Gastrocnemius medialis (tissue), 4 donors: ENCODE data around the gene FKBP10. TPM values are rescaled to one million over a fixed set of nuclear protein-coding genes. Genes with fewer than 3 reads are reported as not detected.

Experiments
- ATAC-seq, 2 donors: fragments of 150-250 bp; one replicate each; pipeline ENCODE4 v1.9.1; 2016
- DNase-seq, 2 donors: peaks; one replicate each; pipeline ENCODE4 v3.0.0-alpha.2; 2019
- H3K27ac ChIP-seq, 4 donors: fragments of 200-600 bp; sonication (generic); 1 replicate in 1 of 4; 2 replicates in 3 of 4; pipeline ENCODE4 v1.5.1; 2016 to 2018; ENCODE audit warnings: mild to moderate bottlenecking in 2 of 4, moderate library complexity in 1 of 4
- H3K27me3 ChIP-seq, 3 donors: fragments of 200-600 bp; sonication (generic) in 2 of 3; 1 replicate in 1 of 3; 2 replicates in 2 of 3; pipeline versions ENCODE4 v1.5.1 to v1.6.0; 2016 to 2019; ENCODE audit warnings: mild to moderate bottlenecking in 1 of 3, moderate library complexity in 1 of 3
- H3K36me3 ChIP-seq, 2 donors: fragments of 200-600 bp; sonication (generic) in 1 of 2; one replicate each; pipeline ENCODE4 v1.5.1; 2017 to 2018
- H3K4me1 ChIP-seq, 2 donors: fragments of 200-600 bp; sonication (generic) in 1 of 2; one replicate each; pipeline ENCODE4 v1.5.1; 2016 to 2017; ENCODE audit warnings: mild to moderate bottlenecking in 2 of 2
- H3K4me3 ChIP-seq, 4 donors: fragments of 200-600 bp; sonication (generic) in 3 of 4; 1 replicate in 1 of 4; 2 replicates in 3 of 4; pipeline ENCODE4 v1.5.1; 2016 to 2019; ENCODE audit warnings: mild to moderate bottlenecking in 2 of 4
- H3K9me3 ChIP-seq, 3 donors: fragments of 200-600 bp; sonication (generic) in 2 of 3; 1 replicate in 1 of 3; 2 replicates in 2 of 3; pipeline ENCODE4 v1.5.1; 2016 to 2019
- CTCF ChIP-seq, 5 experiments: fragments of 450-650 bp in 3 of 5; fragments of 200-600 bp in 2 of 5; sonication (generic) in 2 of 5; IDR thresholded peaks in 4 of 5; conservative IDR thresholded peaks in 1 of 5; 1 replicate in 4 of 5; 2 replicates in 1 of 5; pipeline ENCODE4 v1.5.1; 2016 to 2019; ENCODE audit warnings: antibody characterized with exemption in 5 of 5, mild to moderate bottlenecking in 3 of 5, moderate library complexity in 3 of 5
- POLR2A ChIP-seq, 2 donors: fragments of 450-650 bp; IDR thresholded peaks; one replicate each; pipeline ENCODE4 v1.6.1; 2017; ENCODE audit warnings: antibody characterized with exemption in 2 of 2, mild to moderate bottlenecking in 2 of 2, moderate library complexity in 2 of 2
- in situ Hi-C, 4 donors: fragments of 200-750 bp; cut with MboI; loops; one replicate each; pipeline versions ENCODE4 v1.15.0 to v1.8.0; 2017; ENCODE audit warnings: low sequenced_read_pairs in 4 of 4
- intact Hi-C: fragments of 100-400 bp; cut with DNase I; formaldehyde crosslinking; loops from one replicate; pipeline ENCODE4 v1.15.1; 2023; ENCODE audit warnings: low total_unique reads
- total RNA-seq, 4 donors: library from RNA; depleted of rRNA; stranded (reverse); fragments of >200 nt; gene quantifications; one replicate each; pipeline versions ENCODE4 v1.1.0 to v1.2.3, GENCODE V29; 2016

FKBP10 gene
- total RNA-seq, 4 donors from 2014 or later = 7.0 to 12.9 (median 9.7) TPM

GRCh38 chr17:41816637-41817320 lies 4.0 kb downstream of the FKBP10 start:
- intact Hi-C loops (no loop called here), in situ Hi-C loops (no loop called here)
- Histone ChIP-seq H3K27me3 (no peaks in the 10 kb centered on the region), H3K9me3 (no peaks in the 10 kb centered on the region), H3K4me1 (peaks cover 4 to 8% of the 10 kb centered on the region in 2 donors), H3K27ac (no peak overlapping the region), H3K36me3 (no peaks in the 10 kb centered on the region), H3K4me3 (no peak overlapping the region)
- DNase-seq (no peak), ATAC-seq (no peak)
- TF ChIP-seq CTCF (IDR thresholded peaks at IDR 0.05 in 4 of 5, conservative IDR thresholded peaks at IDR 0.05 in 1 of 5) (no peak), POLR2A (IDR thresholded peaks at IDR 0.05) (no peak)

DNA sequence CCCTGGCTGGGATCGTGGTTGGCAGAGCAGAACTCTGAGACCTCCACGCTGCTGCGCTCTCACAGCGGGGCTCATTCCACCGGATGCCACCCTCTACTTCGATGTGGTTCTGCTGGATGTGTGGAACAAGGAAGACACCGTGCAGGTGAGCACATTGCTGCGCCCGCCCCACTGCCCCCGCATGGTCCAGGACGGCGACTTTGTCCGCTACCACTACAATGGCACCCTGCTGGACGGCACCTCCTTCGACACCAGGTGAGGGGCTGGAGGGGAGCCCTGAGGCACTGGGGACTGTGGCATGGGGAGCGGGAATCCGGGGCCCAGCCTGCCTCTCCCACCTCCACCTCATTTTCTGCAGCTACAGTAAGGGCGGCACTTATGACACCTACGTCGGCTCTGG lies 5.2 kb downstream of the FKBP10 start:
- no peaks in the 10 kb centered on the region for H3K27me3 ChIP-seq
- intact Hi-C loops = no loop called here

DNA sequence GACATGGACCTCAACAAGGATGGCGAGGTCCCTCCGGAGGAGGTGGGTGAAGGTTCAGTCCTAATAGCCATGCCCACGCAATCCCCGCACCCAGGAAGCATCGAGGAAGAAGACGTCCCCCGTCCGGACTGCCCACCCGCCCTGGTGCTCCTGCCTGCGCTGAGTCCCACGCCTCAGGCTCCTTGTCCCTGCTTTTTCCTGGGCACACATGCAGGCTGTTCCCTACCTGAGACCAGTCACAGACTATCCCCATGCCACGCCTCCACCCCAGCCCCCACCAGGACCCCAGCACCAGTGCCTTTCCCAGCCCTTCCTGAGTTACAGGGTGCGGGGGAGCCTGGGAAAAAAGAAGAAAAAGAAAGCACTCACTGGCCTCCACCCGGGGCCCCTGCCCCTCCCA lies 9.0 kb downstream of the FKBP10 start:
- DNase-seq (no peak), ATAC-seq (no peak)
- no peaks in the 10 kb centered on the region for H3K4me1 ChIP-seq
- no peaks in the 10 kb centered on the region for H3K9me3 ChIP-seq
- H3K4me3 ChIP-seq = no peak overlapping the region
- H3K27me3 ChIP-seq = no peaks in the 10 kb centered on the region
- H3K27ac ChIP-seq = no peak overlapping the region
- in situ Hi-C loops = no loop called here
- TF ChIP-seq POLR2A (IDR thresholded peaks at IDR 0.05) = no peak
- TF ChIP-seq CTCF (IDR thresholded peaks at IDR 0.05 in 4 of 5, conservative IDR thresholded peaks at IDR 0.05 in 1 of 5) = no peak
- H3K36me3 ChIP-seq = peaks cover 0 to 8% of the 10 kb centered on the region in 2 donors
- intact Hi-C loops = no loop called here

More for the DNA sequence above, 5.2 kb downstream of the FKBP10 start:
- H3K27ac ChIP-seq = no peak overlapping the region
- in situ Hi-C loops = no loop called here
- no peak for DNase-seq
- no peak for ATAC-seq
- H3K36me3 ChIP-seq = no peaks in the 10 kb centered on the region
- H3K4me3 ChIP-seq = no peak overlapping the region
- no peaks in the 10 kb centered on the region for H3K9me3 ChIP-seq
- TF ChIP-seq CTCF (IDR thresholded peaks at IDR 0.05 in 4 of 5, conservative IDR thresholded peaks at IDR 0.05 in 1 of 5) = no peak
- TF ChIP-seq POLR2A (IDR thresholded peaks at IDR 0.05) = no peak
- no peaks in the 10 kb centered on the region for H3K4me1 ChIP-seq

- H3K27me3 ChIP-seq = no peaks in the 10 kb centered on the region
- intact Hi-C loops = no loop called here
- in situ Hi-C loops = no loop called here
- DNase-seq (no peak), ATAC-seq (no peak)
- H3K9me3 ChIP-seq = no peaks in the 10 kb centered on the region
- H3K36me3 ChIP-seq = peaks cover 0 to 15% of the 10 kb centered on the region in 2 donors
- no peaks in the 10 kb centered on the region for H3K4me1 ChIP-seq
- no peak overlapping the region for H3K4me3 ChIP-seq
- no peak overlapping the region for H3K27ac ChIP-seq
- TF ChIP-seq POLR2A (IDR thresholded peaks at IDR 0.05) (no peak), CTCF (IDR thresholded peaks at IDR 0.05 in 4 of 5, conservative IDR thresholded peaks at IDR 0.05 in 1 of 5) (no peak)
Measured at GRCh38 chr17:41822216-41823140, 9.7 kb downstream of the FKBP10 start.
